GM18511 (cell line): ENCODE results near the gene ALKBH6.

Experiments used
- ATAC-seq: cut with Tn5 transposase; IDR thresholded peaks from one replicate; pipeline ENCODE4 v1.9.1; 2021; ENCODE audit warnings: mild to moderate bottlenecking, moderate library complexity; ENCODE audit not compliant: unreplicated experiment

ALKBH6 gene

DNA sequence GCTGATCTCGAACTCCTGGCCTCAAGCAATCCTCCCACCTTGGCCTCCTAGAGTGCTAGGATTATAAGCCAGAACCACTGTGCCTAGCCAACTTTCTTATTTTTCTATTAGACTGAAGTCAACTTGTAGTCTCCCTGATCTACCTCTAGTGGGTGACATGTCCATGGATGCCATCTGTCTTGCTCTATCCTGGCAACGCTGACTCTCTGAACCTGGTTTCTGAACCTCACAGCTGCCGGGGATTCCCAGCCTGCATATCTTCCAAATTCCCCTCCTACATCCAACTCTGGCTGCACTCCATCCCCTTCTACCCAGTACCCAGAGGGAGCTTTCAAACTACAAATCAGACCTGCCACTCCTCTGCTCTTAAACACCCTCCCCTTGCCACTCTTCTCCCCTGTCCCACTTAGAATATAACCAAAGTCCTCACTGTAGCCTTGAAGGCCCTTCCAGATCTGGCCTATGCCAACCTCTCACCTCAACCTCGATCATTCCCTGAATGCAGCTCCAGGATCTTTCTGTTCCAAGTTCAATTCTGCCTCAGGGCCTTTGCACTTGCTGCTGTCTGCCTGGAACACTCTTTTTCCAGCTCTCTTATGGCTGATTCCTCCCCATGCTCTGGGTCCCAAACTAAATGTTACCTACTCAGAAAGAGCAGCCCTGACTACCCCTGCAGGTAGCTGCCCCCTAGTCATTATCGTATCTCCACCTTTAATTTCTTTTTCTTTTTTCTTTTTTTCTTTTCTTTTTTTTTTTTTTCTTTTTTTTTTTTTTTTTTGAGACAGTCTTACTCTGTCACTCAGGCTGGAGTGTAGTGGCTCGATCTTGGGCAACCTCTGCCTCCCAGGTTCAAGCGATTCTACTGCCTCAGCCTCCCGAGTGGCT, 16.5 kb upstream of the ALKBH6 start:
- ATAC-seq, result no peak

DNA sequence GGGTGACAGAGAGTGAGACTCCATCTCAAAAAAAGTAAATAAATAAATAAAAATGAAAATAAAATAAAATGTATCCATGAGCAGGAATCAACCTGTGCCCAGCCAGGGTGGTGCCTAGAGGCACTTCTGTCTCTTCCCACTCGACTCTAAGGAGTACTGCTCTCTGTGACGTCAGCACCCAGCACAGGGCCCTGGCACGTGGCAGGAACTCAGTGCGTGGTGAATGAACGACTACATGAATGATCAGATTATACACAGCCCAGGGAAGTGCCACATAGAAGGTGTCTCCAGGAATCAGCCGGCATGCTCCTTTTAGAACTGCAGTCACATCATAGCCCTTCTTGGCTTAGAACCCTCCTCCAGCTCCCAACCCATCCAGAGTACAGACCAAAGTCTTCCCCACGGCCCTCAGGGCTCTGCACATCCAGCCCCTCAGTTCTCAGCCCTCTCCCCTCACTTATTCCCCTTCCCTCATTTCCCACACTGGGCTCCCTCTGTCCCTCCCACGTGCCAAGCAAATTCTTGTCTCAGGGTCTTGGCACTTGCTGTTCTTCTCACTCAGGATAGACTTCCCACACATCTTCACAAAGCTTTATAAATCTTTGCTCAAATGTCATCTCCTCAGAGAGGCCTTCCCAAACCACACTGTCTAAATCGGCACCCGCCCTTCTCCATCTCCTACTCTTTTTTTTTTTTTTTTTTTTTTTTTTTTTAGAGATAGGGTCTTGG, 14.5 kb upstream of the ALKBH6 start:
- ATAC-seq, result no peak

DNA sequence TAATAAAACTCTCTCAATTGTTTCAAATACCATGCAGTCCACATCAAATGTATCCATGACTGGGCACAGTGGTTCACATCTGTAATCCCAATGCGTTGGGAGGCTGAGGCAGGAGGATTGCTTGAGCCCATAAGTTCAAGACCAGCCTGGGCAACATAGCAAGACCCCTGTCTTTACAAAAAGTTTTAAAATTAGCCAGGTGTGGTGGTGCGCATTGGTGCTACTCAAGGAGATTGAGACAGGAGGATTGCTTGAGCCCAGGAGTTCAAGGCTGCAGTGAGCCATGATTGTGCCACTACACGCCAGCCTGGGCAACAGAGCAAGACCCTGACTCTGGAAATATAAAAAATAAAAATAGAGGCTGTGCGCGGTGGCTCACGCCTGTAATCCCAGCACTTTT, 13.7 kb upstream of the ALKBH6 start:
- no peak for ATAC-seq

DNA sequence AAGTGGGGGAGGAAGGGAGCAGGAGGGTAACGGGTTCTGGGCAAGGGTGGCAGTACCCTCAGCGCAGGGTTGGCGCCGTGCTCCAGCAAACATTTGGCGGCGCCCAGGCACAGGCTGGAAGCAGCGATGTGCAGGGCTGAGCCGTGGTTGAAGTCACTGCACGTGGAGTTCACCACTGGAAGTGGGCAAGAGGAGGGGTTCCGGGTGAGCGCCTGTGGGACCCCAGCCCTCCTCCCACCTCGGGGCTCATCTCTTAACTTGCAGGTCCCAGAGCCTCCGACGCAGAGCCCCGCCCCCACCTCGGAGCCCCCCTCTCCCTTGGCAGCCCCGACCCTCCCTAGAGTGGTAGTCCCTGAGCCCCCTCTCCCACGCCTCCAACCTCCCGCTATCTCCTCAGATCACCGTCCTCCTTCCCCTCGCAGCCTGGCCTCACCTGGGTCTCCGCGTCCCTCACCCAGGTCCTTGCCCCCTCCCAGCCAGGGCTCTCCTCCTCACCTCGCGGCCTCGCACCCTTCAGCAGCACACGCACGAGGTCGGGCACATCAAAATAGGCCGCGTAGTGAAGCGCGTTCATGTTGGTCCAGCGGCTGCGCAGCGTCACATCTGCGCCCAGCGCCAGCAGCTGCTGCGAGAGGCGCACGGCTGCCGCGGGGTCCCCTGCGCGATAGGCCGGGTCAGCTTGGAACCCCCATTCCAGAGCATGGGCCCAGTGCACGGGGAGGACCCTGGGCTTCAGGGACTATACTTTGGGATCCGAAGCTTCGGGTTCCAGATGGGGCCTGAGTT, 12.3 kb upstream of the ALKBH6 start:
- ATAC-seq, result no peak

DNA sequence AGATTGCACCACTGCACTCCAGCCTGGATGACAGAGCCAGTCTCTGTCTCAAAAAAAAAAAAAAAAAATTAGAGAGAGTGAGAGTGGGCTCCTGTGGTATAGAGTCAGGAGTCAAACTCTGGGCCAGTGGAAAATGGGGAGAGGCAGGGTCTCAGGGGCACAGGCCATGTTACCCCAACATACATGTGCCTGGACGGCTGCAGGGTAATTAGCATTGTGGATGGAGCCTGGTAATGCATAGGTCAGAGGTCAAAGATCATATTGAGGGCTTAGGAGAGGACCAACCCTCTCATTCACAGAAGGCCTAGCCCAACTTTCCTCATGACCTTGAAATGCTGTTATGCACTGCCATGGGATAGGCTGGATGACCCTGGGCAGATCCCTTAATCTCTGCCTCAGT, 11.5 kb upstream of the ALKBH6 start:
- no peak for ATAC-seq

DNA sequence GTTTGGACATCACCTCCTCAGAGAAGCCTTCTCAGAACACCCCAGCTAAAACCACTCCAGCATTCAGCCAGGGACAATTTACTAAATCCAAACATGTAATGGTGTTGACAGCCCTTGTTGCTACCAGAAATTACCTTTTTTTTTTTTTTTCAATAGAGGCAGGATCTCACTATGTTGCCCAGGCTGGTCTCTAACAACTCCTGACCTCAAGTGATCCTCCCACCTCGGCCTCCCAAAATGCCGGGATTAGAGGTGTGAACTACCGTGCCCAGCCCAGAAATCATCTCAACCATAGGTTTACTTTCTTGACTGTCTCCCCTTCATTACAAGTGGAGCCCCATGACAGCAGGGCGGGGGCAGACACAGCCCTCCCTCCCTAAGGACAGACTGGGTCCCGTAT, 9.4 kb upstream of the ALKBH6 start:
- no peak for ATAC-seq

DNA sequence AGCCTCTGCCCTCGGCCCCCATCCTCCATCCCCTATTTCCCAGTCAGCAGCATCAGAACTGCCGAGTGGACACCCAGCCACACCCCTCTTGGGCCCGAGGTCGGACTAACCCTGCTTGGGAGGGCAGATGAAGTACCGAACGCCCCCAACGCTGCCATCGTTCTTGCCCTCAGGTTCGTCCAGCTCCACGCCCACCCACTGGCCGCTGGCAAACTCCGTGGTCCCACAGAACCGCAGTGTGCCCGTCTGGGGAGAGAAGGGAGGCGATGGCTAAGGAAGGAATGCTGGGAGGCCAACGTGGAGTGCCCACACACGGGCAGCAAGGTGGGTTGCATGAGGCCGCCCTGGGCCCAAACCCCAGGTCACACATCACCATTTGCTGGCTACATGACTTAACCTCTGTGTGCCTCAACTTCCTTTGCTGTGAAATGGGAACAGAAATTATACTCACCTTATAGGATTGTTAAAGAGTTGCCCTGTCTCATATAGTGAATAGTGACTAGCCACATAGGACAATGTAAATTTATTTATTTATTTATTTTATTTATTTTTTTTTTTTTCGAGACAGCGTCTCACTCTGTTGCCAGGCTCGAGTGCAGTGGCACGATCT, 5.2 kb upstream of the ALKBH6 start:
- ATAC-seq, result no peak

DNA sequence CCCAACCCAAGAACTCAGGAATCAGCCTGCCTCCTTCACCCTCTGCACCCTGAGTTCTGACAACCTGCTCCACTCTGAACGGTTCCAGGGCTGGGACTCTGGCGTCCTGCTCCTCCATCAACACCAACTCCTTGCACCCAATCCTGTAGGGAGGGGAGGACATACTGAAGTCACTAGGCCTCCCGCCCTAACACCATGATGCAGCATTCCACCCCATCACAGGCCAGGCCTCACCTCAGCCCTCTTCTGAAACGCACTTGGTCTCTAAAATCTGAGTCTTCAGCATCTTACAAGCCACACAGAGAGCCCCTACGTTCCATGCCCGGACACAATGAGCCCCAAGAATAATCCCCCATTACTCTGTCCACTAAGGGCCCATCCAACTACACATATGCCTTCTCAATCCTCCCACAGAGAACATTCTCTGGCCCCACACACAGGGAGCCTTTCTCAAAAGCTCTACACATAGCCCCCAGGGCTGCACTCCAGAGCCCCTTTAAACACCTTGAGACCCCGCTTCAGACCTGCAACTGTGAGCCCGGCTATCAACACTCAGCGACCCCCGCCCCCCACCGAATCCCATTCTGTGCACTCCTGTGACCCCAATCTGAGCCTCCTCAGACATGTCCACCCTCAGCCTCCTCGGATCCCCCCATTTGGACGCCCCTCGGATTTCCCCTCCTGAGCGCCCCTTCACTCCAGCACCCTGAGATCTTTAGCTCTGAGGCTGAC, 567 bp downstream of the ALKBH6 start:
- ATAC-seq, result no peak

DNA sequence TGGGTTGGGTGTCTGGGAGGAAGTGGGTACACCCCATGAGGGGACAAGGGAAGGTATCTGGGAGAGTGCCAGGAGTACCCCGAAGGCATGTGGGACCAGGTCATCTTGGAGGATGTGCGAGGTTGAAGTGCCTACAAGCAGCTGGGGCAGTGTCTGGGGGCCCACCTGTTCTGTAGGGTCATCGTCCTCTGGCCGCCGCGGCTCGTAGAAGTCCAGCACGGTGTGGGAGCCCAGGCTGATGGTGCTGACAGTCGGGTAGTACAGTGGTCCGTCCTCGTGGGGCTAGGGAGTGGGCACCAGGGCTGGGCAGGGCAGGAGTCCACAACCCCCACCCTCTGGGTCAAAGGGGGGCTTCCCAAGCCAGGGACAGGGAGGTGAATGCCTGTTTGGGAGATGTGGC, 3.6 kb downstream of the ALKBH6 start:
- no peak for ATAC-seq

DNA sequence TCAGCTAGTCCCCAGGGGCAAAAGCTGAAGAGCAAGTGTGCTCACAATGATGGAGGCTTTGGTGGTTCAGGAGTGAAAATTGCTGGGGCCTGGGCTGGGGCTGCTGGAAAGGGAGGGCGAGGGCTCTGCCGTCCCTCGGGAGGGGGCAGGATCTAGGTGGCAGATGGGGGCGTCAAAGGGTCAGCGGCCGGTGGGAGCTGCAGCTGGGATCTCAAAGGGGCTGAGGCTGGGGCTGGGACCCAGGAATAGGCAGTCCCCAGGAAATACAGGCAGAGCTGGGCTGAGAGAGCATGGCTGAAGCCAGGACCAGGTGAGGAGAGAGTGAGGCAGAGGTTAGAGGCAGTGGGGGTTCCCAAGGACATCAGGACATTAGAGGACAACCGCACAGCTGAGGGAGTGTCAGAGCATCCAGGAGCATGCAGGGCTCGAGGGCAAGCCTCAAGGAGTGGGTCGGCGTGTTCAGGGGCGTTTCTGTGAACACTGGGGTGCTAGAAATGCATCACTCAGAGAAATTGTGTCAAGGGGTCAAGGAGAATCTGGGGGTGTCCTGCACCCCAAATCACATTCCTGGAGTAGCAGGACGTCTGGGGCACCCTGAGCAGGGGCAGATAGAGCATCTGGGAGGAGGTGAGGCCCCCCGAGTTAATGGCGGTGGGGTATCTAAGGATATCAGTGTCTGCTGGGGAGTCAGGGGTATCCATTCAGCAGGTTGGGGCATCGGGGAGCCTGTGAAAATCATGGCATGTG, 4.2 kb downstream of the ALKBH6 start:
- ATAC-seq, result no peak

DNA sequence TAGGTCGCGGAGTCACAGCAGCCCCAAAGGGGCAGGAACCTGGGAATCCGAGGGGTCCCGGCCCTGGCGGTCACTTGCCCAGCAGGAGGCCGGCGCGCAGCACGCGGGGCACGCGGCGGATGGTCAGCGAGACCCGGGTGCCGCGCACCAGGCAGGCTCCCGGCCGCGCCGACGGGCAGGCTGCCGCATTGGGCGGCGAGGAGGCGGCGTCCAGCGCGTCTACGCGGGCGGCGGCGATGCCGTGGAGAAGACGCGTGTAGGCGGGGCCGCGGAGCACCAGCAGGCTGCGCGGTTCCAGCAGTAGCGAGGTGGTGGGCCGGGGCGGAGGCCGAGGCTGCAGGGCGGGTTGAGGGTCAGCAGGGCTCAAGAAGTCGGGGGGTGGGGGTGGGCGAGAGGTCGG, 4.8 kb downstream of the ALKBH6 start:
- ATAC-seq, result no peak

DNA sequence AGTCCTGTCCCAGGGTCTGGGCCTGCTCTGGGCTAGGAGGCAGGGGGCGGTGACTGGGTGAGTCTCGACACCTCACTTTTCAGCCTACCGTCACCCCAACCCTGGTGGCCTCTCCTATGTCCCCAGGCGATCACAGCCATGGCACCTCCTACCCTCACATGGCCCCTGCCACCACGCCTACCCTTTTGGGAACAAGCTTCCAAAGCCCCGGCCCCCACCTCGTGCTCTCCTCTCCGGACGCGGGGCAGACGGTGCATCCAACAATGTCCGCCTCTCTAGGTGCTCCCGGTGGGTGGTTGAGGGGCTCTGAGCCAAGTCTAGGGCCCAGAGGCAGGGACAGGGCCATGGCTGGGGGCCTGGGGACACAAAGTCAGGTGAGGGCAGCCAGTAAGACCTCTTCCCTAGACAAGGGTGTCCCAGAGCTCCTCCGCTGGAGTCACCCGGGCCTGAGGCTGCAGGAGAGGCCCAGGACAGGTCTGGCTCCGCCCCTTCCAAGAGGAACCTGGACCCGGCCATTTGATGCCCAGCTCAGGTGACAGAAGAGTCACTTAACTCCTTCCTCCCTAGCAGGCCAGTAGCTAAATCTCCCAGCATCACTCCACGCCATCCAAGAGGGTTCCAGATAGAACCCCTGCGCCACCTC, 5.6 kb downstream of the ALKBH6 start, which contains the start of gene SYNE4:
TSS of gene SYNE4 (minus strand) at position 478 of the 643 bp plus-strand sequence. CDS start at position 346, 132 bp downstream.
- ATAC-seq, result no peak

DNA sequence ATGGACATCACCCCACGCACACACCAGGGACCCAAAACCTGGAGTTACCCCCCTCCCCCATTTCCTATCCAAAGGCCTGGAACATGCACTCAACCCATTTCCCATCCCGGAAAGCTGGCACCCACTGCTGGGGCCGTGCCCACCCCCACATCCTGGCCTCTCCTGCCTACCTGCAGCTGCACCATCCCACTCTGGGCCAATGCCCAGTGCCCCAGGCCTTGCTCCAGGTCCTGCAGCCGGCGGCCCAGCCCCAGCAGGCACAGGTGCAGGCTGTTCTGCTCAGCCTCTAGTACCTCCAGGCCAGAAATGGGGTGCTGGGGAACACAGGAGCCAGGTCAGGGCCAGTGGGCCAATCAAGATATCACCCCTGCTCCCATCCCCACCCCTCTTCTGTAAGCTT, 7.1 kb downstream of the ALKBH6 start:
- no peak for ATAC-seq

DNA sequence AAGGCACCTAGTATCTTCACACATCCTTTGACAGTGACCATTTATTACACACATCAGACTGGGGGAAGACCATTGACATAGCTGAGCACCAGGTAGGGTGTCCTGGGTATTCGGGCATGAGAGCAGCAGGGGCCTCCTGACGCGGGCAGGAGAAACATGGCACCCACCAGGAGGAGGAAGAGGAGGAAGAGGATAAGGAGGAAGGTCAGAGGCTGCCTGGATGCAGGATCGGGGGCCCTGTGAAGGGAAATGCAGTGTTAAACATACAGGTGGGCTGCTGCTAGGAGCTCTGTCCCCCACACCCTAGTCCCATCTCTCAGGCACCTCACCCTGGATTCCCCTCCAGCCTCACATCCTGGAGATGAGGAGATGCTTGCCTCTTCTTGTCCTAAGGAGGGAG, 10.7 kb downstream of the ALKBH6 start:
- ATAC-seq, result no peak

DNA sequence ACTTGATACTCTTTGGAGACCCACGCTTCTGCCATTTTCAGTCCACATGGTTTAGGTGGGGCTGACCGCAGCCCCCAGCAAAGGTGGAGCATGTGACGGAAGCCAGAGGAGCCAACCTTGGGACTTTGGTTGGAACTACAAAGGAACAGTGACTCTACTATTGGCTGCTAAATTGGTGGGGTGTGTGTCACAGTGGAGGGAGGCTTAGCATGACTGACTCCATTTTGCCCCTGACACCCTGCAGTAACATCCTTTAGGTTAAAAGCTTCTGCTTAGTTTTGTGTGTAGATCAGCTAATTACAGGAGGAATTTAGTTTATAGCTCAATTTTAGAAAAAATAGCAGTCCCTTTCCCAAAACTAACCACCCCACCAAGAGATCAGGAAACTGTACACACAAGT, 12.4 kb downstream of the ALKBH6 start:
- no peak for ATAC-seq

DNA sequence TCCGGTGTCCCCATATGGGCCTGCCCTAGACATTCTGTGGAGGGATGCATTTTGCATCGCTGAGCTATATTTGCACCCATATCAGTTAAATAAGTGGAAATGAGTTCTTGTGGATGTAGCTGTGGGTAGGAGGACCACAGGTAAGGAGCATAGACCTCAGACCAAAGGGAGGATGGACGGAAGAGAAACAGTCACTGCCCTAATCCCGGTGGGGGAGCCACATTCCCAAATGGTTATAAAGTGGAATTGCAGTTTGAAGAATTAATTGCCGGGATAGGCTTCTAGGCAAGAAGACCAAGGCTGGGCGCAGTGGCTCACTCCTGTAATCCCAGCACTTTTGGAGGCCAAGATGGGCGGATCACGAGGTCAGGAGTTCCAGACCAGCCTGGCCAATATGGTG, 17.2 kb downstream of the ALKBH6 start:
- no peak for ATAC-seq

DNA sequence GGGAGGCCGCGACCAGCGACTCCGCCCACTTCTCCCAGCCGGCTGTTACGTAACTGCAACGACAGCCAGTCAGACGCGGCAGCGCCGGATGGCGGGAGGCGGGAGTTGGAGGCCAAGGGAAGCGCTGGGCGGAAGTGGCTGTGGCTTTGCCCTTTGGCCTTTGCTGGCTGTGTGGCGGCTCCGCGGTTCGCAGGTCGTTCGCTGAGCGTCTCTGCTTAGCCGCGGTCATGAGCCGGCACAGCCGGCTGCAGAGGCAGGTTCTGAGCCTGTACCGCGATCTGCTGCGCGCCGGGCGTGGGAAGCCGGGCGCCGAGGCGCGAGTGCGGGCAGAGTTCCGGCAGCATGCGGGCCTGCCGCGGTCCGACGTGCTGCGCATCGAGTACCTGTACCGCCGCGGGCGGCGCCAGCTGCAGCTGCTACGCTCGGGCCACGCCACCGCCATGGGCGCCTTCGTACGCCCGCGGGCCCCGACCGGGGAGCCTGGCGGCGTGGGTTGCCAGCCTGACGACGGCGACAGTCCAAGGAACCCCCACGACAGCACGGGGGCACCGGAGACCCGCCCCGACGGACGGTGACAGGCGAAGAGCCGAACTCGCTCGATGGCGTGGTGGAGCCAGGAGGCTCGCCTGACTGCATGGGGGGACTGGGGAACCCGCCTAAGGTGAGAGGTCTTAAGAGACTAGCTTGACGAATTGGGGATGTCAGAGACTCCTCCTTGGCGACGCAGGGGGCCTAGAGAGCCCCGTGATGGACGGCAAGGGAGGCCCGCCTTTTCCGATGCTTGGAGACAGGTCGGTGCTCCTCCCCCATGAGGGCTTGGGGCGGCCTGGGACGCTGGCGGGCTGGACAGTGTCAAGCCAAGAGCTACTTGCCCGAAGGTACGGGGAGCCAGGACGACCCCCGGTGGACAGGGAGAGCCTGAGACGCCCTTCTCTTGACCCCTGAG, 18.7 kb downstream of the ALKBH6 start, which contains the start of gene SDHAF1:
TSS of gene SDHAF1 (plus strand) at position 141 of the 946 bp plus-strand sequence. CDS start at position 228, 87 bp downstream.
- ATAC-seq, result peak; percentile 87
